Nucleus accumbens (tissue), 56 donors: Measurements from ENCODE around the gene MFAP3.

Source experiments
- DNase-seq, 56 donors: peaks; one replicate each; lab custom pipeline; 2025; lab: John Stamatoyannopoulos, UW

Gene MFAP3

DNA sequence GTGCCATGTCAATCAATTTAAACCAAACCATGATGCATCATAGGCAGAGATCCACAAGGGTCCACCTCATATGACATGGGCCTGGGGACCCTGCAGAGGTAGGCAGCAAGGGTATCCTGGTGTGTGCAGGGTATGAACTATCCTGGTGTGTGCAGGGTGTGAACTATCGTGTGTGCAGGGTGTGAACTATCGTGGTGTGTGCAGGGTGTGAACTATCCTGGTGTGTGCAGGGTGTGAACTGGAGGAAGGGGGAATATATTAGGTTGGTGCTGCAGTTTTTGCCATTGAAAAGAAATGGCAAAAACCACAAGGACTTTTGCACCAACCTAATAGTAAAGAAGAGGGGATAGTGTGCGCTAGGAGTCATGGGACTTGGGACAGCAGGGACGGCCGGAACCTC, 50.0 kb downstream of the MFAP3 start:
- DNase-seq: no peak

- no peak for DNase-seq
Measured at GRCh38 chr5:154090656-154091055, 51.9 kb downstream of the MFAP3 start.

- no peak for DNase-seq
Measured at GRCh38 chr5:154092356-154093141, 53.8 kb downstream of the MFAP3 start.

- no peak for DNase-seq
Measured at GRCh38 chr5:154093142-154093532, 54.4 kb downstream of the MFAP3 start.

DNA sequence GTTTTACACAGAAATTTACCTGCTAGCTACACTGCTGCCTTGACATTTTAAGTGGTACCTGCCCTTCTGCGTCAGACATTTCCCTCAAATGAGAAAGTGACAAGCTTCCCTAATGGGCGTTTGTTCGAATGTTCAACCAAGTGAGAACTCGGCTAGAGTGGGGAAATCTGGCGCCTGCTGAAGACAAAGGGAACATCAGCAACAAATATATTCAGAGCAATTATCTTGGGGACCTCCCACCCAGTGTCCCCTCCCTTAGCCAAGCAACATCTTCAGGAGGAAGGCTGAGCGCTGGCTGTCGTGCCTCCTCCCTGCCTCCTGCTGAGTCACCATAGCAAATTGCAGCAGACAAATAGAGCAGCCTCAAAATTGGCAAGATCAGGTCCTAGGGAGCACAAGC, 57.1 kb downstream of the MFAP3 start:
- DNase-seq: peak in 26 of 56 donors; percentile 7 to 66 (median 24)

- DNase-seq: no peak
Measured at GRCh38 chr5:154097031-154097430, 58.3 kb downstream of the MFAP3 start.

DNA sequence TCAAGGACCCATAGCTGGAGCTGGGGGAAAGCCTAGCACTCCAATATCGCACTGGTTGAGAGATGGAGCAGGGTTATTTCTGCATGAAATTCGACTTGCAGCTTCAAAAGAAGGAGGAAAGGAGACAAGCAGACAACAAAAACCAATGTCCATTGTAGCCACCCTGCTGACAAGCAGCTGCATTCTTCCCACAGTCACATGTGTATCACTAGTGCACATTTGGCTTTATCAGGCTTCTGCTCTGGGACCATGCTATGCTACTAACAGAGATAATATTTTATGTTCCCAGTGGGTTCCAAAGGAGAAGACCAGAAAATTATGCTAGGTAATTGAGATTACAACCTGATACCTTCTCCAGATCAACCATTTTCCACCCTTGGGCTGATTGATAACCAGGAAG, 59.7 kb downstream of the MFAP3 start:
- no peak for DNase-seq

- no peak for DNase-seq
Measured at GRCh38 chr5:154101184-154101583, 62.4 kb downstream of the MFAP3 start.

DNA sequence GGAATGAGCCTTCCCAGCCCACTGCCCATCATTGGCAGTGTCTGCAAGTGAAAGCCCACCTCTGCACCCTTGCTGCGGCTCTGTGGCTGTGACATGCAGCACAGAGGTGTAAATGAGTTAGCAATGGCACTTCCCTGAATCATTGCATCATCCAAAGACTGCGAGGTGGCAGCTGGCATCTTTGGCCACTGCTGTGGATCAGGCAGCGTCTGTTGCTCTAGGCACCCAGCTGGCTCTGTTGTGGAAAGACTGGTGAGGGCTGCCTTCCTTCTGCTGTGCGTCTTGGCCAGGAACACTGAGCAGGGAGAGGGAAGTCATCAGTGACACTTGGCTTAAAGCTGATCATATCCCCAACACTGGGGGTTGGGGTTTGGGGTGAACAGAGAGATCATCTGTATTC, 64.5 kb downstream of the MFAP3 start:
- DNase-seq: peak in 3 of 56 donors; percentile 3 to 9 (median 6)
